Lower leg skin (tissue), 3 donors: ENCODE results near the gene GCLC.

Experiments
- CTCF ChIP-seq, 3 donors: fragments of 450-650 bp; IDR thresholded peaks; one replicate each; pipeline ENCODE4 v1.5.1; 2016; ENCODE audit warnings: antibody characterized with exemption in 3 of 3, mild to moderate bottlenecking in 3 of 3, moderate library complexity in 2 of 3
- POLR2A ChIP-seq, 2 donors: fragments of 450-650 bp; IDR thresholded peaks; one replicate each; pipeline ENCODE4 v1.6.1; 2016 to 2017; ENCODE audit warnings: antibody characterized with exemption in 2 of 2, mild to moderate bottlenecking in 1 of 2, moderate library complexity in 1 of 2

GRCh38 chr6:53540129-53540692 is 4.7 kb downstream of the GCLC start:
- no peak for TF ChIP-seq CTCF (IDR thresholded peaks at IDR 0.05)
- TF ChIP-seq POLR2A (IDR thresholded peaks at IDR 0.05), result no peak
